Fibroblast of lung (primary cell): ENCODE results near the gene TRAT1.

Experiments
- EZH2 ChIP-seq: IDR thresholded peaks from 2 replicates; pipeline ENCODE4 v1.5.1; 2012; ENCODE audit warnings: low read length, control low read depth, mild to moderate bottlenecking; ENCODE audit errors: missing control alignments
- TF ChIP-seq, protein P1 (sequence below), 2 donors: IDR thresholded peaks in 1 of 2; conservative IDR thresholded peaks in 1 of 2; 1 replicate in 1 of 2; 2 replicates in 1 of 2; pipeline ENCODE4 v1.5.1; 2011 to 2012; ENCODE audit warnings: low read length in 2 of 2, control low read depth in 1 of 2, inconsistent platforms in 1 of 2, low read depth in 1 of 2, mild to moderate bottlenecking in 1 of 2

DNA sequence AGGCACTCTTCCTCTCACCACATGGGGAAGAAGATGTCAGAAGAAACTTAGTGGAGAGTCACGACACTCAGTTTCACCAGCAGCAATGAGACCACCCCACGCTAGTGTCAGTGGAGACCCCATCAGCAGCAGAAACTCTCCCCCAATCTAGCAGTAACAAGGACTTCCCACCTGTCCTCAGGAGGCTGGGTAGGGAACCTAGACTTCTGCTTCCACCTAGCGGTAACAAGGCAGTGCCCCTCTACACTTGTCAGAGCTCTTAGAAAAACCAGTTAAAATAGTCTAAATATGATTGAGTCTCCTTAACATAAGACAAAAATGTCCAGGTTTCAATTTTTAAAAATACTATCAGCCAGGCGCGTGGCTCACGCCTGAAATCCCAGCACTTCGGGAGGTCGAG is 57.3 kb downstream of the TRAT1 start:
- TF ChIP-seq, protein P1, sequence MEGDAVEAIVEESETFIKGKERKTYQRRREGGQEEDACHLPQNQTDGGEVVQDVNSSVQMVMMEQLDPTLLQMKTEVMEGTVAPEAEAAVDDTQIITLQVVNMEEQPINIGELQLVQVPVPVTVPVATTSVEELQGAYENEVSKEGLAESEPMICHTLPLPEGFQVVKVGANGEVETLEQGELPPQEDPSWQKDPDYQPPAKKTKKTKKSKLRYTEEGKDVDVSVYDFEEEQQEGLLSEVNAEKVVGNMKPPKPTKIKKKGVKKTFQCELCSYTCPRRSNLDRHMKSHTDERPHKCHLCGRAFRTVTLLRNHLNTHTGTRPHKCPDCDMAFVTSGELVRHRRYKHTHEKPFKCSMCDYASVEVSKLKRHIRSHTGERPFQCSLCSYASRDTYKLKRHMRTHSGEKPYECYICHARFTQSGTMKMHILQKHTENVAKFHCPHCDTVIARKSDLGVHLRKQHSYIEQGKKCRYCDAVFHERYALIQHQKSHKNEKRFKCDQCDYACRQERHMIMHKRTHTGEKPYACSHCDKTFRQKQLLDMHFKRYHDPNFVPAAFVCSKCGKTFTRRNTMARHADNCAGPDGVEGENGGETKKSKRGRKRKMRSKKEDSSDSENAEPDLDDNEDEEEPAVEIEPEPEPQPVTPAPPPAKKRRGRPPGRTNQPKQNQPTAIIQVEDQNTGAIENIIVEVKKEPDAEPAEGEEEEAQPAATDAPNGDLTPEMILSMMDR (conservative IDR thresholded peaks at IDR 0.05 in 1 of 2, IDR thresholded peaks at IDR 0.05 in 1 of 2; ENCODE audit: low read depth in 1 of 2, low read length in 2 of 2), result no peak
- TF ChIP-seq EZH2, result no peak
